GM21381 (cell line): ENCODE data around the gene SERPINH1.

Experiments
- ATAC-seq: cut with Tn5 transposase; IDR thresholded peaks from one replicate; pipeline ENCODE4 v1.9.1; 2021; ENCODE audit warnings: mild to moderate bottlenecking, moderate library complexity; ENCODE audit not compliant: unreplicated experiment

The SERPINH1 gene

DNA sequence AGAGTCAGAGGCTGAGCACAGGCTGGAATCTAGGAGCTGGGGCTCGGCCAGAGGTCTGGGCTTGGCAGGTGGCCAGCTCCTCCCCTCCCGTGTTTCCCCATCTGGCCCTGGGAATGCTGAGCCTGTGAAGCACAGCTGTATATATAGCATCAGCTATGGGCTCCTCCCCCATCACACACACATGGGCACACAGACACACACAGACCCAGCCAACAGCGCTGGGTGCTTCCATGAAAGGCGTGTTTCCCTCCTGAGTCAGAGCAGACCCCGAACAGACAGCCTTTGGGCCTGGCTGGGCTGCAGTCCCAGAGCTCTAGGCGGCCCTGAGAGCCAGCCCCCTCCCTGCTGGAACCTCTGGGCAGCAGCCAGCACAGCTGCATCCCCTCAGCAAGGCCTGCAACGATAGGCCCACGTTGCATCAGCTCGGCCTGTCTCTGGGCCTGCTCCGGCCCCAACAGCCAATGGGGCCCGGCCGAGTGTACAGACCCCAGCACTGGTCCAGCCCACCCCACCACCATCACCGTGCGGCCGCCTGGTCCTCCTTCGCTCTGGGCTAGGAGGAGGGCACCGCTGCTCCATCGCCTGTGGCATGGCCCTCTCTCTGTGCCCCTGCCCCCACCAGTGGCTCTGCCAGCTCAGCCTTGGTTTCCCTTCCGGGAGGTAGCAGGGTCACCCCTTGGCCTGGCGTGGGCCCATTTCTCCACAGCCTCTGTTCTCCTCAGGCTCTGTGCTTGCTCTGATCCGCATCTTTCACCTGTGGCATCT, 7.6 kb upstream of the SERPINH1 start:
- ATAC-seq, result no peak

DNA sequence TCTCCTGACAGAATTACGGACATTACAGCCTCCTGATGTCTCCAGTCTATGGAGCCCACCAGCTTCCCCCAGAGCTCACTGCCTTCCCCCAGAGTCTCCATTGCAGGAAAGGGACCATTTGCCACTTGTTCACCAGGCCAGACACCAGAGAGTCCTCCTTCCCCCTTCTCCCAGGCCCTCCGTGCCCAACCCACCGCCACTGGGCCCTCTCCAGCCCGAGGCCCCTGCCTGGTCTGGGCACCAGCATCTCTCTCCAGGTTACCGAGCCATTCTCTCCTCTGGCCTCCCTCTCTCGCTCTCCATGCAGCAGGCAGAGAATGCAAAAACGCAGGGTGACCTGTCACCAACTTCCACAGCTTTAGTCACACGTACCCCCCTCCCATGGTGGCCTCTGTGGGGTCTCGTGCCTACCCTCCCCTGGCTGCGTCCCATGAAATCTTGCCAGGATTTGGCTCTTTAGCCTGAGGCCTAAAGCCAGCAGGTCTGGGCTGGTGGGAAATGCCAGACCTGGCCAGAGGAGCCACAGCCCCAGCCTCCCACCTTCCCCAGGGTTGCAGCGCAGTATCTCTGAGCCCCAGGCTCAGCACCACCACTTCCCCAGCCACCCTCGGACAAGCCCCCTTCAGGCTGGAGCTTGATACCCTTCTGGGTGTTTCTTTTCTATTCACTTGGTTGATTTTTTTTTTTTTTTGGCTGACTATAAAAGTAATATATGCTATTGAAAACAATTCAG, 6.8 kb upstream of the SERPINH1 start:
- ATAC-seq, result no peak

DNA sequence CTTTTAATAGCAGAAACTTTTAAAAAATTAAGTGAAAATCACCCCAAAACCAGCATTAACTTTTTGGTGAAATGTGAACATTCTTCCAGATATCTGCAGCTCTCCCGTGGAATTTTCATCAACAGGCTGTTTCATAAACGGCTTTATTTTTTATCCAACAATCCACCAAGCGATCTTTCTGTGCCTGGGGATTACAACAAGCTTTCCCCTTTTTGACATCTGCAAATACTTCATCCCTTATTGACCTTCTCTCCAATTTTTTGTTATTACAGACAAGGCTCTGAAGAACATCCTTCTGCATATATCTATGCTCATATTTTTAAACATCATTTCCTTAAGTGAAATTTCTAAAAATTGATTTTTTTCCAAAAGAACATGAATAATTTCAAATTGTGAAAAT, 5.8 kb upstream of the SERPINH1 start:
- no peak for ATAC-seq

DNA sequence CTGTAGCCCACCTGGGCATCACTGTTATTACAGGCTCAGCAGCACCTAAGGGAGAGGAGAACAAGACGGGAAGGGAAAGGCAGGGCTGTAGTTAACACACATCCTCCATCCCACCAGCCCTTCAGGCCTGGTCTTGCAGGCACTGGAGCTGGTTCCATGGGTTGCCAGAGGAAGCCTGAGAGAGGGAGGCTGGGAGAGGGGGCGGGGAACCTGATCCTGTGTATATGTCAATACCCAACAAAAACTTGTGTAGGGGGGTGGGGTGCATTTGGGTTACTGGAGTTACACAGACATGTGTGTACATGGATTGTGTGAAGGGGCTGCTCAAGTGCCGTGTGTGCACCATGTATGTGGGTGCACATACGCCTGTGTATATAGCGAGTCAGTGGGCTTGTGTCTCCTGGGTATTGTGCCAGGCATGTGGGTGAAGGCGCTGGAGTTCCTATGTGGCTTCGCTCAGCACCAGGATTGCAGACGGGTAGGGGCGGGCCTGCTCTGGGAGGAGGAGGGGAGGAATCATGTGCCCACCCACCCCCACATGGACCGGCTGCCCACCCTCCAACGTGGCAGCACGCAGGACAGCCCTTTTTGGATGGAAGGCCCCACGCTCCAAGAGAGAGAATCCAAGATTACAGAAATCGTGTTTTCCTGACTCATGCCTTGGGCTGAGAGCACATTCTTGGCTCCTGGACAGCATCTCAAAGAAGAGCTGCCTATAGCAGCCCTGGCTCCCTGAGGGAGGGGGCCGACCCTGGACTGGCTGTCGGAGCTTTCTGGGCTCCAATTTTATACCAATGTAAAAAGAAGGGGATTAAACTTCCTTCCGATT, 4.2 kb upstream of the SERPINH1 start:
- ATAC-seq, result no peak

DNA sequence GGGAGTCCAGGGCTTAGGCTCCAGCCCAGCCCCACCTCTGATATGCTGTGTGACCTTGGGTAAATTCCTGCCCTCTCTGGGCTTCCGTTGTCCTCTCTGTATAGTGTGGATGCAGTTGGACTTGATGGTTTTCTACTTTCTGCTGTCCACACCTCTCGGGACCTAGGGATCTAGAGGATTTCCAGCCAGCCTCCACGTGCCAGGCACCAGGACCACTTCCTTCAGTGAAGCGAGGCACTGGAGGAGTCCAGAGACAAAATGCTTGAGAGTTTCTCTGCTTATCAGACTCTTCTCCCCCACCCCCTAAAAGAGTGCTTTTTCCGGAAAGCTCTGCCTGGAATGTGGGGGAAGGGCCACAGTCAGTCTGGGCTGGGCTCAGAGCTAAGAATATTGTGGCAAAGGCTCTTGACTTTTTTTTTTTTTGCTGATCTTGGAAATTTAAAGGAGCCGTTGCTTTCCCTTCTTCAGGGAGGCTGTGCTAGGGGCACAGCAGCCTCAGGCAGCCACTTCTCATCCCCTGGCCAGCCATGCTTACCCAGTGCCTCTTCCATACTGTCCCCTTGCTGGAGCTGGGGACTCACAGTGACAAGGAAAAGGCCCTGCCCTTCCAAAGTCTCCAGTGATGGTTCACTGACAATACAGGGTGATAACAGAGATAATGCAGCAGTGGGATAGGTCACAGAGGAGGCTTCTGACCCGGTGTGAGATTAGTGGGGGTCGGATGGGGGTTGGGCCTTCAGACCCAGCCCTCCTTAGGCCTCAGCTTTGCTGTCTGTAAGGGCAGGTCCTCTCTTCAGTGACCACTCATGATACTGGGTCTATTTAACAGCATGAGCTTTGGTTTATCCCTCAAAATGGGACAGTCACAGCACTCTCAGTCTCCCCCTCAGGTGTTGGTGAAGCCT, 2.9 kb upstream of the SERPINH1 start:
- ATAC-seq, result no peak

DNA sequence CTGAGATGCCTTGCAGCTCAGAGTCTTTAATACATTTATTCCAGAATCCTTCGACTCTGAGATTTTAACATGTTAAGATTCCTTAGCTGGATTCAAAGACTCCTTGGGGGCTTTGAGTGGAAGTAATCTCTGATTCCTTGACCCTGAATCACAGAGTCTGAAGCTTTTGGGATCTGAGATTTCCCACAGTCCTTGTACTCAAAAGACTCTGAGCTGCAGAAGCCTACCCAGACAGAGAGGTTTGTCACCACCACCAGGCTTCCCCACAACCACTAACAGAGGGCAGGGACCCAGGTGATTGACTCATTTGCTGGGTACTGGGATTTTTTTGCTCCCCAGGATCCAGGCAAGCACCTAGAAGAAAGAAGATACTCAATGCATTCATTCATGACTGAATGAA, 1.4 kb upstream of the SERPINH1 start:
- ATAC-seq, result no peak

DNA sequence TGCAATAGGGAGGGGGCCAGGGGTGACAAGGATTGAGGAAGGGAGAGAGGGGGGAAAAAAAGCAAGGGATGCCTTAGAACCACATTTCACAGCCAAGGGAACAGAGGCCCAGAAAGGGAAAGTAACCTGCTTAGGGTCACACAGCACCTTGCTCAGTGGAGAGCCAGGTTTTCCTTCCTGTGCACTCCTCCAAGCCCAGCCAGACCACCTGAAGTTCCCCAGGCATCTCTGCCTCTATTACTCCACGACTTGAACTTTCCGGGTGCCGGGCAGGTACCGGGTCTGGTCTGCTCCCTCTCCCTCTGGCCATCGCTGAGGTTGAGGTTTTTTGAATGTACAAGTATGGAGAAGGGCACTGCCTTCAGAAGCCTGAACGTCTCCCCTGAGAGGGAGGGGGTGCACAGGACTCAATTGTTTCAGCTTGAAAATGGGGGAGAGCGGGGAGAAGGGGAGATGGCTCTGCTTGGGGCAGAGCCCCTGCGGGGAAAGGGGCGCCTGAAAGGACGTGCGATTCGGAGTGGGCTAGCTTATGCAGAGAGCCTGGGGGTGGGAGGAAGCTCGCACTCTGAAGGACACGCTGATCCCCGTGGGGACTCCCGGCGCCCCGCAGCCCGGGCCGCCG, 516 bp upstream of the SERPINH1 start:
- no peak for ATAC-seq

DNA sequence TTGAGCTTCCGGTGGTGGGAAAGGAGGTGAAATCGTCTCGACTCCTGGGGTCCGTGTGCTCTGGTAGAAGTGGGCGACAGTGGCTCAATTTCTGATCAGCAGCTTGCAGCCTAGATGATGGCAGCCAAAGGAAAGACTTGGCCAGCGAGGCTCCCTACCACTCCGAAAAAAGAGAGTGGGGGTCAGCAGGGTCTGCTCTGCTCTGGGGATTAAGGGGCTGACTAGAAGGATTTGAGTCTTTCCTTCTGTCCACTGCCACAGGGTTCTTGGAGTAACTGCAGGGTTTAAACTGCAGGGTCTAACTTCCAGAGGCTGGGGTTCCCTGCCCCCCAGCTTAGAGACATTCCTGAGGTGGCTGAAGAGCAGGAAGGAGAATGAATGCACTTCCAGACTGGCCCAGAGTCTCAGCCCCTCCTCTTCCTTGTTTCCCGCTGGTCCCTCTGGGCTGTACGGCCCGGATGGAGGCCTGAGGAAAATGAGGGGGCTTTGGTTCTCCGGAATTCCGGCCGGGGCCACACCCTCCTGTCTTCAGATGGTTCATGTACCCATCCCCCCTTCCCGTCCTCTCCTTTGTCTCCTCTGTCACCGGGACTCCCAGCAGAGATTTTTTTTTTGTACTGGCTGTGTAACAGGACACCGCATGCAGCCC, 907 bp downstream of the SERPINH1 start:
- no peak for ATAC-seq

DNA sequence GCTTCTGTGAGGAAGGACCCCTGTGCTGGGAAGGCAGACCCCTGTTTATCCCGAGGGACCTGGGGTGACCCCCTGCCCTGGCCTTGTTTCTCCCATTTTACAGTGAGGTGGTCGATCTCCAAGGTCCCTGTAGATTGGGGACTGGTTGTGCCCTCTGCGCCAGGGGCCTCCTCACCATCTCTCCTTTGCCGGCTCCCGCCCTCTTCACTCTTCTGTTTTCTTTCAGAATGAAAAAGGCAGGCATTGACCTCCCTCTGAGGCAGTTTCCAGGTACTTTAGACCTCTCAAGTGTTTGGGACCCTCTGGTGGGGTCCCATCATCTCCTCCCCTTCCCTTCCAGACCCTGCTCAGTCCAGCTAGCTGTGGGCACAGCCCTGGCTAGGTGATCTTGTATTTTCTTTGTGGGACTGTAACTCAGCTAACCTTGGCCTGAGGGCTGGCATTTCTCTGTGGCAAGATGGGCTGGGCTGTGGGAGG, 1.5 kb downstream of the SERPINH1 start:
- no peak for ATAC-seq

DNA sequence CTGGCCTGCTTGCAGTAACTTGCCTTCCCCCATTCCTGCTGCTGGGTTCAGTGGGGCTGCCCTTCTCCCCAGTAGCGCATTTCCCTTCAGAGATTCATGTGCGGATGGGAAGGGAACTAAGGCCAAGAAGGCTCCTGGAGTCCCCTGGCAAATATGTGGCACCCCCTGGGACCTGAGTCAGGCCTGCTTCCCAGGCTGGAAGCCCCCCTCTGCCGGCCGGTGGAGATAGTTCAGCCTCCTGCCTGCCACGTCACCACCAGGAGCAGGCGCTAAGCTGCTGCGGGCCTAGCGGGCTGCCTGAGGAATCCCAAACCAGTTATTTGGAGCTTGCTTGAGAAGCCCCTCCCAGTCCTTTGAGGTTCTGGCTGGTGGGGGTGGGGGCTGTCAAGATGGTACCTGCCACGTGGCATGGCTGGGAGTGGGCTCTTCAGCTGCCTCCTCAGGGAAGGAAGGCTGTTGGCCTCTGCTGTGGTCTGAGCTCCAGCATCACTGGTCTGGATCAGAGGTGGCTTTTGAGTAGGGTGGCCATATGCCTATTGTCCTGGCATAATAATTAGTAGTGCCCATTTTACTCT, 2.0 kb downstream of the SERPINH1 start:
- no peak for ATAC-seq

DNA sequence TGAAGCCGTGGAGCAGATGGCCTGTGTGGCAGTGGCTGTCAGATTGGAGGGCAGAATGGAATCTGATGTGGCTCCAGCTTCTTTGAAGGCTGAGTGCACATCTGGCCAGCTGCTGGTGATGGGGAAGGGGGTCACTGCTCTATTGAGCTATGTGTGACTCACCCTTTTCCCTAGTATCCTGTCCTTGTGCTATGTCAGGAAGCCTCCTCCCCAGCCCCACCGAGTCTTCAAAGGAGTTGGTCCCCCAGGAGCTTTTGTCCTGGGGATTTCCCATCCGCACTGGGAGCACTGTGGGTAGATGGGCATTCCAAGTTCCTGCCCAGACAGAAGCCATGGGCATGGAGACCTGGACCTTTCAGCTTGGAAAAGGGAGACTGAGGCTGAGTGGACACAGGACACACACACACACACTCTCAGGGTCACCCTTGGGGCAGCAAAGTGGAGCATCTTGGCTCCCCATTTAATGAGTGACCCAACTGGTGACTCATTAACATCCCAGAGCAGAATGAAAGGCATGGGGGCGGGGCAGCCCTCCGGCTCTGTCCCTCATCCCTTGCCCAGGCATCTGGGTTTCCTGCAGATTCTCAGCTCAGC, 3.3 kb downstream of the SERPINH1 start:
- no peak for ATAC-seq

DNA sequence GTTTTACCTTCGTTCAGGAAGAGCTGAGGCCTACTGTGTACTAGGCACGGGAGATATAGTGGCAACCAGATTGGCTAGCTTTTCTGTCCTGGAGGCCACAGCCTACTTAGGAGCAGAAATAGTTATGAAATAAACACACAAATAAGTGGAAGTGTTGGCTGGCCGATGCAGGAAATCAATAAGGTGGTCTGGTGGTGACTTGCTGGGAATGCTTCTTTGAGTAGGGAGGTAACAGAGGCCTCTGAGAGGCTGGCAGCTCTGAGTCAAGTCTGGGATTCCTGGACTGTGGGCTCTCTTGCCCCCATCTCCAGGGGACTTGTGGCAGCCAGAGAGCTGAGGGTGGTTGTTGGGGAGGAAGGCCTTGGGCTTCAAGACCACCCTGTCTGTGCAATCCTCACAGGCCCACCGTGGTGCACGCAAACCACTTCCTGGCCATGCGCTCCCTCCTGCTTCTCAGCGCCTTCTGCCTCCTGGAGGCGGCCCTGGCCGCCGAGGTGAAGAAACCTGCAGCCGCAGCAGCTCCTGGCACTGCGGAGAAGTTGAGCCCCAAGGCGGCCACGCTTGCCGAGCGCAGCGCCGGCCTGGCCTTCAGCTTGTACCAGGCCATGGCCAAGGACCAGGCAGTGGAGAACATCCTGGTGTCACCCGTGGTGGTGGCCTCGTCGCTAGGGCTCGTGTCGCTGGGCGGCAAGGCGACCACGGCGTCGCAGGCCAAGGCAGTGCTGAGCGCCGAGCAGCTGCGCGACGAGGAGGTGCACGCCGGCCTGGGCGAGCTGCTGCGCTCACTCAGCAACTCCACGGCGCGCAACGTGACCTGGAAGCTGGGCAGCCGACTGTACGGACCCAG, 4.1 kb downstream of the SERPINH1 start:
- ATAC-seq, result no peak

DNA sequence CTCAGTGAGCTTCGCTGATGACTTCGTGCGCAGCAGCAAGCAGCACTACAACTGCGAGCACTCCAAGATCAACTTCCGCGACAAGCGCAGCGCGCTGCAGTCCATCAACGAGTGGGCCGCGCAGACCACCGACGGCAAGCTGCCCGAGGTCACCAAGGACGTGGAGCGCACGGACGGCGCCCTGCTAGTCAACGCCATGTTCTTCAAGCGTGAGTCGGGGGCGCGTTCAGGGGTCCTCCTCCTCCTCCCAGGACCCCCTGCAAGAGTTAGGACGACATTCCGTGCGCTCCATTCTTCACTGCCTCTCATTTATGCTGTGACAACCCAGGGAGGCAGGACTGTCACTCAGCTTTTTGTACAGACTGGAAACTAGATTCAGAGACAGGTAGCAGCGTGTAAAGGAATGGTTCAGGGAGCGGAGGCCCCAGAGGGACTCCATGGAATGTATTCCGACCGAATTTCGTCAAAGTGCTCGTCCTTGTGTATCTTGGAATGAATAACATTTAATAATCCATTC, 4.8 kb downstream of the SERPINH1 start:
- no peak for ATAC-seq

DNA sequence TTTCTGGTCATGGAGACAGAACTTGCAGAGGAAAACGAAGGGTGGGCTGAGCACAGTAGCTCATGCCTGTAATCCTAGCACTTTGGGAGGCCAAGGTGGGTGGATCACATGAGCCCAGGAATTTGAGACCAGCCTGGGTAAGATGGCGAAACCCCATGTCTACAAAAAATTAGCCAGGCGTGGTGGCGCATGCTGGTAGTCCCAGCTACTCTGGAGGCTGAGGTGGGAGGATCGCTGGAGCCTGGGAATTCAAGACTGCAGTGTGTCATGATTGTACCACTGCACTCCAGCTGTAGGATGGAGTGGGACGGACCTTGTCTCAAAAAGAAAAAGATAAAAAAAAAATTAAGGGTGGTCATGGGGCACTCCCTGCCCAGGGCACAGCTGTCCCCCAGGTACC, 5.9 kb downstream of the SERPINH1 start:
- no peak for ATAC-seq

DNA sequence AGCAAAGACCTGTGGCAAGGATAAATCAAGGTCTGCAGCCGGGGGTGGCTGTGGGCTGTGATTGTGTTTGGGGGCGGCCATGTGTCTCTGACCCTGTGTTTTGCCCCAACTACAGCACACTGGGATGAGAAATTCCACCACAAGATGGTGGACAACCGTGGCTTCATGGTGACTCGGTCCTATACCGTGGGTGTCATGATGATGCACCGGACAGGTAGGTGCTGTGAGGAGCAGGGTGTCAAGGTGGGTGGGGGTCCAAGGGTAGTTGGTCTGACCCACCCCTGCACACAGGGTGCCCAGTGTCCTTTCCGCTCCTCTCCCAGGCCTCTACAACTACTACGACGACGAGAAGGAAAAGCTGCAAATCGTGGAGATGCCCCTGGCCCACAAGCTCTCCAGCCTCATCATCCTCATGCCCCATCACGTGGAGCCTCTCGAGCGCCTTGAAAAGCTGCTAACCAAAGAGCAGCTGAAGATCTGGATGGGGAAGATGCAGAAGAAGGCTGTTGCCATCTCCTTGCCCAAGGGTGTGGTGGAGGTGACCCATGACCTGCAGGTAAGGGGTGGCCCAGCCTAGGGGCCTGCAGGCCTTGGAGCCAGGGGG, 6.7 kb downstream of the SERPINH1 start:
- no peak for ATAC-seq

DNA sequence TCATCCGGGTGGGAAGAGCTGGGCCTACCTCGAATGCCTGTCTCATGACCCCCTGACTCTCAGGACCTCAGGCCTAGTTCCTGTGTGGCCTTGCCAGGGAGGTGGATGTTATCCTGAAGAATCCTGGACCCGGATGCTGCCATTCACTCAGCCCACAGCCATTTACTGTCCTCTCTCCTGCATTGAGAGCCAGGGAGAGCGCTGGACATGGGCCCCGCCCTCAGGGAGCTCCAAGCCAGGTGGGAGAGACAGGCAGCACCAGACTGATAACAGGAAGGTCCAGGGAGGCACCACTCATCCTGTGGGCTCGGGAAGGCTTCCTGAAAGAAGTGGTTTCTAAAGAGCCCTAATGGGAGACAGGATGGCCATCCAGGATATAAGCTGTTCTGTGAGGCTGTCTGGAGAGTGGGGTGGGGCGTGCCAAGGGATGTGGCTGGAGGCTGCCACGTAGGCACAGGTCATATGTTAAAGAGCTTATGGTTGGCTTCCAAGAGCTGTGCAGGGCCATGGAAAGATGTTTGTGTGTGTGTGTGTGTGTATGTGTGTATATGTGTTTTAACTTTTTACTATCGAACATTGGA, 8.6 kb downstream of the SERPINH1 start:
- no peak for ATAC-seq

DNA sequence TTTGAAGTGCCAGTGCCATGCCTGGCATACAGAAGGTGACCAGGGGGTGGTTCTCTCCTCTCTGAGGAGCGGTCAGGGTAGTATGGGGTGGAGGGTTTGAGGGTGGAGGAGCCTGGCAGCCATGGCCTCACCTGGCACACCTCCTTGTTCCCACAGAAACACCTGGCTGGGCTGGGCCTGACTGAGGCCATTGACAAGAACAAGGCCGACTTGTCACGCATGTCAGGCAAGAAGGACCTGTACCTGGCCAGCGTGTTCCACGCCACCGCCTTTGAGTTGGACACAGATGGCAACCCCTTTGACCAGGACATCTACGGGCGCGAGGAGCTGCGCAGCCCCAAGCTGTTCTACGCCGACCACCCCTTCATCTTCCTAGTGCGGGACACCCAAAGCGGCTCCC, 9.6 kb downstream of the SERPINH1 start:
- ATAC-seq, result no peak
